HepG2 (cell line): Measurements from ENCODE around the gene TPP2. TPM values are rescaled to one million over a fixed set of nuclear protein-coding genes. Genes with fewer than 3 reads are reported as not detected.

Experiments
- ATAC-seq: fragments of 200-7000 bp; cut with Tn5 transposase; 3 replicates; pipeline ENCODE4 v1.9.1; 2020; ENCODE audit warnings: mild to moderate bottlenecking, moderate library complexity
- BruUV-seq: library from RNA; stranded (reverse); fragments of 400-500 nt; replicated peaks from 2 replicates; lab custom pipeline; 2021; lab: Mats Ljungman, UMichigan
- CTCF ChIA-PET: fragments of 300-600 bp; formaldehyde crosslinking; extraction: SDS; loops from one replicate; lab custom pipeline; 2021; ENCODE audit warnings: low total read pairs, inconsistent platforms, low intra/inter-chr PET ratio; lab: Yijun Ruan, JAX
- POLR2A ChIA-PET: fragments of 350-600 bp; sonication (Branson Sonifier 250); formaldehyde crosslinking; loops from one replicate; lab custom pipeline; 2020; ENCODE audit warnings: antibody characterized with exemption, inconsistent platforms; lab: Yijun Ruan, JAX
- DNase-seq: peaks from one replicate; pipeline ENCODE4 v3.0.0-alpha.2; 2015; ENCODE audit warnings: low spot score
- FAIRE-seq: peaks from 3 replicates; lab custom pipeline; 2011; peaks lifted over from hg19 to GRCh38; lab: Jason Lieb, UNC
- H2AFZ ChIP-seq: one replicate; pipeline ENCODE4 v1.6.1; 2011; ENCODE audit warnings: low read length, inconsistent platforms
- H3K27ac ChIP-seq: fragments of 300-600 bp; 3 replicates; pipeline ENCODE4 v1.8.0; 2011; ENCODE audit warnings: mixed run types, mild to moderate bottlenecking, mixed read lengths, low read length, inconsistent platforms; ENCODE audit not compliant: insufficient read depth; ENCODE audit errors: extremely low read length
- H3K27me3 ChIP-seq, 2 experiments: fragments of 200-600 bp in 1 of 2; 2 replicates in 1 of 2; 3 replicates in 1 of 2; pipeline versions ENCODE4 v1.6.0 to v1.8.0; 2011; ENCODE audit warnings: low read length in 2 of 2, mild to moderate bottlenecking in 2 of 2, moderate library complexity in 2 of 2, inconsistent platforms in 1 of 2; ENCODE audit not compliant: insufficient read depth in 2 of 2, control insufficient read depth in 1 of 2
- H3K36me3 ChIP-seq, 2 experiments: fragments of 200-600 bp in 1 of 2; replicated peaks in 1 of 2; 2 replicates in 1 of 2; 3 replicates in 1 of 2; pipeline versions ENCODE4 v1.5.1 to v1.8.0; 2011; ENCODE audit warnings: low read length in 2 of 2, inconsistent platforms in 1 of 2; ENCODE audit not compliant: insufficient read depth in 2 of 2, control insufficient read depth in 1 of 2
- H3K4me1 ChIP-seq: 2 replicates; pipeline ENCODE4 v1.5.1; 2012; ENCODE audit warnings: low read length, inconsistent platforms; ENCODE audit not compliant: insufficient read depth
- H3K4me2 ChIP-seq: 2 replicates; pipeline ENCODE4 v1.6.0; 2011; ENCODE audit warnings: low read depth, low read length, inconsistent platforms
- H3K4me3 ChIP-seq, 3 experiments: fragments of 200-600 bp in 1 of 3; sonication (generic), shearing (Covaris generic) in 1 of 3; replicated peaks in 1 of 3; 2 replicates each; pipeline ENCODE4 v1.5.1; 2011 to 2016; ENCODE audit warnings: low read length in 3 of 3, inconsistent platforms in 2 of 3, low read depth in 2 of 3, mild to moderate bottlenecking in 2 of 3, control low read depth in 1 of 3, mixed read lengths in 1 of 3; ENCODE audit not compliant: insufficient read depth in 1 of 3
- H3K79me2 ChIP-seq: one replicate; pipeline ENCODE4 v1.6.1; 2011; ENCODE audit warnings: low read length, inconsistent platforms; ENCODE audit not compliant: insufficient read depth
- H3K9ac ChIP-seq: 2 replicates; pipeline ENCODE4 v1.6.0; 2011; ENCODE audit warnings: mild to moderate bottlenecking, low read depth, low read length, inconsistent platforms; ENCODE audit not compliant: insufficient read depth
- H3K9me3 ChIP-seq: 2 replicates; pipeline ENCODE4 v1.5.1; 2012; ENCODE audit warnings: mild to moderate bottlenecking, low read length
- H4K20me1 ChIP-seq: 2 replicates; pipeline ENCODE4 v1.6.0; 2011; ENCODE audit warnings: inconsistent platforms, mild to moderate bottlenecking, low read length, moderate library complexity; ENCODE audit not compliant: insufficient read depth
- GFI1 ChIP-seq: sonication (generic); formaldehyde crosslinking; IDR thresholded peaks from 2 replicates; pipeline ENCODE4 v1.5.0; 2020; ENCODE audit warnings: missing genetic modification reagents, mild to moderate bottlenecking, borderline replicate concordance
- SALL2 ChIP-seq: sonication (generic); formaldehyde crosslinking; IDR thresholded peaks from 2 replicates; pipeline ENCODE4 v1.8.1; 2023; ENCODE audit warnings: mild to moderate bottlenecking, missing genetic modification reagents, inconsistent platforms
- ZMYM3 ChIP-seq: sonication (generic); formaldehyde crosslinking; IDR thresholded peaks from 2 replicates; pipeline ENCODE4 v1.5.1; 2020; ENCODE audit warnings: mild to moderate bottlenecking, missing genetic modification reagents
- WGBS: methylation state at CpG from one replicate; pipeline ENCODE4 v1.1.6; 2017; ENCODE audit warnings: low lambda C conversion rate; 5-methylcytosine and 5-hydroxymethylcytosine counted together
- in situ Hi-C: cut with HindIII; loops from 2 replicates; pipeline ENCODE4 v1.10.0; 2017; ENCODE audit warnings: low pct_unique_long_range_greater_than_20kb; ENCODE audit not compliant: extremely low pct_ligation_motif_present
- intact Hi-C: fragments of 100-400 bp; cut with micrococcal nuclease; formaldehyde crosslinking; loops from one replicate; pipeline ENCODE4 v1.10.0; 2022; ENCODE audit not compliant: unreplicated experiment
- polyA plus RNA-seq, 8 experiments: library from polyadenylated mRNA; depleted of rRNA in 3 of 8; stranded (reverse) in 7 of 8; unstranded in 1 of 8; fragments of >200 nt; fragmentation: Illumina TruSeq in 4 of 8; extraction: Trizol in 4 of 8; gene quantifications; 2 replicates each; pipeline versions ENCODE4 v1.2.1 to v1.2.3, GENCODE V29; 2011 to 2016; ENCODE audit warnings: low read depth in 4 of 8, missing spikeins in 1 of 8, mixed read lengths in 1 of 8; ENCODE audit not compliant: insufficient read depth in 1 of 8
- total RNA-seq, 5 experiments: library from RNA; depleted of rRNA; stranded (reverse); fragments of >200 nt; fragmentation: Illumina TruSeq; extraction: Trizol; gene quantifications; 2 replicates each; pipeline ENCODE4 v1.2.3, GENCODE V29; 2016; ENCODE audit warnings: low read depth in 1 of 5
- TF ChIP-seq, protein P1 (sequence below): sonication (generic); formaldehyde crosslinking; IDR thresholded peaks from 2 replicates; pipeline ENCODE4 v1.4.0; 2020; ENCODE audit warnings: mild to moderate bottlenecking, missing genetic modification reagents, borderline replicate concordance

The TPP2 gene
- total and polyA plus RNA-seq, 2 of the 13 experiments (the other 11 are each of a cell fraction or from before 2014, with no cell fraction given): 16.4 to 52.1 TPM

DNA sequence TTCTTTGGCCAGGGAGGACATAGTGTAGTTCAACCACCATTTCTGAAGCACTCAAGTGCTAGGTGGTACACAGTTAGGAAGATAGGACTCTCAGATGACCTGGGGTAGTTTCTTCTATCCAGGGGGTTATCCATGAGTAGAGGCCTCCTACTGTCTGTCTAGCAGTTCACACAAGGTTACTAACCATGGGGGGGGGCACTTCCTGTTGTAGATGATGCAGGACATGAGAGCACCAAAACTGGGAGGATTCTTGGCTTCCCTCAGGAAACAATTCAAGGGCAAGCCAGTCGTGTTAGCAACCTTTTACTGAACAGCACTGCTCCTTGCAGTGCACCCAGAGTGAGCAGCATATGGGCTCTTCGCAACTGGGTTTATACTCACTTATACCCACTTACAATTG lies 8.9 kb upstream of the TPP2 start:
- no peak for FAIRE-seq
- no peak overlapping the region for H3K9ac ChIP-seq
- peaks cover 16% of the 10 kb centered on the region for H3K4me1 ChIP-seq
- no peak for DNase-seq
- peaks cover 0 to 13% of the 10 kb centered on the region in 2 experiments; a peak in 2 of 5 replicates for H3K27me3 ChIP-seq
- no peaks in the 10 kb centered on the region for H3K79me2 ChIP-seq
- POLR2A ChIA-PET: no interaction called here
- intact Hi-C loops: no loop called here
- CTCF ChIA-PET: no interaction called here
- no peaks in the 10 kb centered on the region for H4K20me1 ChIP-seq
- BruUV-seq: no TSS peak
- no peaks in the 10 kb centered on the region for H3K9me3 ChIP-seq
- H2AFZ ChIP-seq: no peak overlapping the region
- no peak for ATAC-seq
- no peak overlapping the region for H3K27ac ChIP-seq
- no peak overlapping the region for H3K4me2 ChIP-seq
- no peaks in the 10 kb centered on the region for H3K36me3 ChIP-seq
- H3K4me3 ChIP-seq: no peak overlapping the region
- in situ Hi-C loops: no loop called here
- TF ChIP-seq SALL2 (CRISPR knock-in tag): no peak
- TF ChIP-seq, protein P1, sequence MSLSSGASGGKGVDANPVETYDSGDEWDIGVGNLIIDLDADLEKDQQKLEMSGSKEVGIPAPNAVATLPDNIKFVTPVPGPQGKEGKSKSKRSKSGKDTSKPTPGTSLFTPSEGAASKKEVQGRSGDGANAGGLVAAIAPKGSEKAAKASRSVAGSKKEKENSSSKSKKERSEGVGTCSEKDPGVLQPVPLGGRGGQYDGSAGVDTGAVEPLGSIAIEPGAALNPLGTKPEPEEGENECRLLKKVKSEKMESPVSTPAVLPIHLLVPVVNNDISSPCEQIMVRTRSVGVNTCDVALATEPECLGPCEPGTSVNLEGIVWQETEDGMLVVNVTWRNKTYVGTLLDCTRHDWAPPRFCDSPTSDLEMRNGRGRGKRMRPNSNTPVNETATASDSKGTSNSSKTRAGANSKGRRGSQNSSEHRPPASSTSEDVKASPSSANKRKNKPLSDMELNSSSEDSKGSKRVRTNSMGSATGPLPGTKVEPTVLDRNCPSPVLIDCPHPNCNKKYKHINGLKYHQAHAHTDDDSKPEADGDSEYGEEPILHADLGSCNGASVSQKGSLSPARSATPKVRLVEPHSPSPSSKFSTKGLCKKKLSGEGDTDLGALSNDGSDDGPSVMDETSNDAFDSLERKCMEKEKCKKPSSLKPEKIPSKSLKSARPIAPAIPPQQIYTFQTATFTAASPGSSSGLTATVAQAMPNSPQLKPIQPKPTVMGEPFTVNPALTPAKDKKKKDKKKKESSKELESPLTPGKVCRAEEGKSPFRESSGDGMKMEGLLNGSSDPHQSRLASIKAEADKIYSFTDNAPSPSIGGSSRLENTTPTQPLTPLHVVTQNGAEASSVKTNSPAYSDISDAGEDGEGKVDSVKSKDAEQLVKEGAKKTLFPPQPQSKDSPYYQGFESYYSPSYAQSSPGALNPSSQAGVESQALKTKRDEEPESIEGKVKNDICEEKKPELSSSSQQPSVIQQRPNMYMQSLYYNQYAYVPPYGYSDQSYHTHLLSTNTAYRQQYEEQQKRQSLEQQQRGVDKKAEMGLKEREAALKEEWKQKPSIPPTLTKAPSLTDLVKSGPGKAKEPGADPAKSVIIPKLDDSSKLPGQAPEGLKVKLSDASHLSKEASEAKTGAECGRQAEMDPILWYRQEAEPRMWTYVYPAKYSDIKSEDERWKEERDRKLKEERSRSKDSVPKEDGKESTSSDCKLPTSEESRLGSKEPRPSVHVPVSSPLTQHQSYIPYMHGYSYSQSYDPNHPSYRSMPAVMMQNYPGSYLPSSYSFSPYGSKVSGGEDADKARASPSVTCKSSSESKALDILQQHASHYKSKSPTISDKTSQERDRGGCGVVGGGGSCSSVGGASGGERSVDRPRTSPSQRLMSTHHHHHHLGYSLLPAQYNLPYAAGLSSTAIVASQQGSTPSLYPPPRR (CRISPR knock-in tag): no peak
- no peak for TF ChIP-seq ZMYM3 (CRISPR knock-in tag)
- no peak for TF ChIP-seq GFI1 (CRISPR knock-in tag)
- WGBS: 50% methylated on average over 2 of the region's 2 CpGs
